Neural crest cell (in vitro differentiated cells): ENCODE measurements around the gene SORL1-AS1.
"Not testable (repeated sequence)": the region's sequence is repeated elsewhere in the genome, so short reads cannot be mapped to it uniquely, and the experiment has no call there.

Experiments
- DNase-seq: peaks from one replicate; pipeline ENCODE4 v3.0.0; 2021; ENCODE audit warnings: low read depth, mixed read lengths, low spot score
- H3K27ac Mint-ChIP-seq: one replicate; pipeline ENCODE4 v1.8.0; 2021; ENCODE audit warnings: mild to moderate bottlenecking, mixed read lengths; ENCODE audit not compliant: unreplicated experiment
- H3K27me3 Mint-ChIP-seq: 2 replicates; pipeline ENCODE4 v1.8.0; 2021; ENCODE audit warnings: low read depth, mild to moderate bottlenecking, mixed read lengths
- H3K36me3 Mint-ChIP-seq: 2 replicates; pipeline ENCODE4 v1.8.0; 2021; ENCODE audit warnings: low read depth, mild to moderate bottlenecking, mixed read lengths
- H3K4me1 Mint-ChIP-seq: 2 replicates; pipeline ENCODE4 v1.8.0; 2021; ENCODE audit warnings: mixed read lengths
- H3K4me3 Mint-ChIP-seq: one replicate; pipeline ENCODE4 v1.8.0; 2021; ENCODE audit warnings: mild to moderate bottlenecking, mixed read lengths
- H3K9me3 Mint-ChIP-seq: 2 replicates; pipeline ENCODE4 v1.8.0; 2021; ENCODE audit warnings: mixed read lengths
- CTCF ChIP-seq: fragments of 200-600 bp; sonication (generic); conservative IDR thresholded peaks from 2 replicates; pipeline ENCODE4 v1.5.0; 2021; ENCODE audit warnings: antibody characterized with exemption, mild to moderate bottlenecking

Gene SORL1-AS1

GRCh38 chr11:121412711-121413415, 39.9 kb downstream of the SORL1-AS1 start:
- Mint-ChIP-seq H3K9me3 (no peaks in the 10 kb centered on the region), H3K27me3 (no peaks in the 10 kb centered on the region), H3K4me3 (no peak overlapping the region), H3K27ac (no peak overlapping the region), H3K36me3 (no peaks in the 10 kb centered on the region), H3K4me1 (peaks cover 6% of the 10 kb centered on the region)
- no peak for DNase-seq
- no peak for TF ChIP-seq CTCF

- no peaks in the 10 kb centered on the region for H3K36me3 Mint-ChIP-seq
- no peak overlapping the region for H3K27ac Mint-ChIP-seq
- H3K9me3 Mint-ChIP-seq = no peaks in the 10 kb centered on the region
- peaks cover 9% of the 10 kb centered on the region for H3K4me1 Mint-ChIP-seq
- no peaks in the 10 kb centered on the region for H3K27me3 Mint-ChIP-seq
- no peak for DNase-seq
- H3K4me3 Mint-ChIP-seq = no peak overlapping the region
- no peak for TF ChIP-seq CTCF
Observed at GRCh38 chr11:121412000-121412587, 40.7 kb downstream of the SORL1-AS1 start.

GRCh38 chr11:121411330-121411729, 41.4 kb downstream of the SORL1-AS1 start:
- not testable (repeated sequence) for H3K27ac Mint-ChIP-seq, H3K27me3 Mint-ChIP-seq, H3K4me3 Mint-ChIP-seq, H3K36me3 Mint-ChIP-seq, H3K9me3 Mint-ChIP-seq, DNase-seq
- peaks cover 14% of the 10 kb centered on the region for H3K4me1 Mint-ChIP-seq

GRCh38 chr11:121410041-121410440, 42.7 kb downstream of the SORL1-AS1 start:
- H3K36me3 Mint-ChIP-seq, H3K9me3 Mint-ChIP-seq, H3K27me3 Mint-ChIP-seq, DNase-seq, H3K4me3 Mint-ChIP-seq, H3K27ac Mint-ChIP-seq: not testable (repeated sequence)
- peaks cover 17% of the 10 kb centered on the region for H3K4me1 Mint-ChIP-seq

- no peaks in the 10 kb centered on the region for H3K9me3 Mint-ChIP-seq
- TF ChIP-seq CTCF = no peak
- no peaks in the 10 kb centered on the region for H3K36me3 Mint-ChIP-seq
- no peak overlapping the region for H3K27ac Mint-ChIP-seq
- H3K27me3 Mint-ChIP-seq = no peaks in the 10 kb centered on the region
- peaks cover 17% of the 10 kb centered on the region for H3K4me1 Mint-ChIP-seq
- no peak overlapping the region for H3K4me3 Mint-ChIP-seq
- no peak for DNase-seq
Observed at GRCh38 chr11:121408830-121409229, 43.9 kb downstream of the SORL1-AS1 start.

GRCh38 chr11:121406291-121406690, 46.5 kb downstream of the SORL1-AS1 start:
- no peak for DNase-seq
- peaks cover 7% of the 10 kb centered on the region for H3K36me3 Mint-ChIP-seq
- no peak overlapping the region for H3K4me3 Mint-ChIP-seq
- no peak for TF ChIP-seq CTCF
- H3K27ac Mint-ChIP-seq = no peak overlapping the region
- H3K9me3 Mint-ChIP-seq = peaks cover 9% of the 10 kb centered on the region
- H3K4me1 Mint-ChIP-seq = peaks cover 17% of the 10 kb centered on the region
- H3K27me3 Mint-ChIP-seq = no peaks in the 10 kb centered on the region
